MM.1S (cell line): Measurements from ENCODE around the gene ADGRF1.

Experiments
- CTCF ChIP-seq: fragments of 300-600 bp; sonication (generic); IDR thresholded peaks from 2 replicates; pipeline ENCODE4 v1.5.1; 2016; ENCODE audit warnings: antibody characterized with exemption, low read length, mixed read lengths
- EZH2 ChIP-seq: fragments of 300-600 bp; sonication (generic); optimal IDR thresholded peaks from 2 replicates; pipeline ENCODE3; 2017; ENCODE audit warnings: low read depth, mild to moderate bottlenecking, antibody characterized with exemption, low read length, mixed read lengths

DNA sequence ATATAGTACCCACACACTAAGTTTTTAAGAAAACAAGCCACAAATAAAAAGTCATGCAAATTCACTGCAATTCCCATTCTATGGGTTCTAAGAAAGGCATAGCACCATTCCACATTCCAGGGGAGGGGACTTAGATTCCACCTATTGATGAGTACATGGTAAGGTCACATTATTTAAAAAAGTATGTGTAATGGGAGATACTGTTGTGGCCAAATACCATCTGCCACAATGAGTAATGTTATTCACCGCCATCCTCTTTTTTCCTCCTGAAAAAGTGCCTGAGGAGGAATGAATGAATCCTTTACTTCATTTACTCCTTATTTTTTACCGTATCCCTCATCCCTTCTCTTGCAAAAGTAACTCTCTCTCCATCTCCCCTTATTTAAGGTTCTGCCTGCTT is 27.0 kb upstream of the ADGRF1 start:
- no peak for TF ChIP-seq CTCF
- no peak for TF ChIP-seq EZH2
